B cell (primary cell): ENCODE measurements around the gene JSRP1. TPM values are rescaled to one million over a fixed set of nuclear protein-coding genes. Genes with fewer than 3 reads are reported as not detected.
A peak's percentile ranks its signal among the peaks of the same experiment; 100 is the strongest.

Experiments used
- ATAC-seq: fragments of 200-7000 bp; cut with Tn5 transposase; one replicate; pipeline ENCODE4 v1.10.0; 2021; ENCODE audit warnings: low read depth, mild to moderate bottlenecking, moderate number of reproducible peaks, moderate library complexity
- CTCF ChIA-PET: fragments of 350-600 bp; sonication (Branson Sonifier 250); formaldehyde crosslinking; loops from one replicate; lab custom pipeline; 2021; ENCODE audit warnings: antibody characterized with exemption, inconsistent platforms; lab: Charles Lee
- POLR2A ChIA-PET: fragments of 350-600 bp; sonication (Branson Sonifier 250); formaldehyde crosslinking; loops from one replicate; lab custom pipeline; 2021; ENCODE audit warnings: antibody characterized with exemption; lab: Charles Lee
- DNase-seq: peaks from one replicate; pipeline ENCODE4 v3.0.0; 2013
- H2AFZ ChIP-seq: 2 replicates; pipeline ENCODE4 v1.6.1; 2012; ENCODE audit warnings: mild to moderate bottlenecking, low read depth, low read length; ENCODE audit not compliant: insufficient read depth, poor library complexity, severe bottlenecking
- H3K27ac ChIP-seq, 2 donors: 1 replicate in 1 of 2; 2 replicates in 1 of 2; pipeline ENCODE4 v1.5.1; 2012 to 2013; ENCODE audit warnings: low read length in 2 of 2, mild to moderate bottlenecking in 2 of 2, moderate library complexity in 1 of 2
- H3K27me3 ChIP-seq, 4 experiments: fragments of 200-600 bp in 1 of 4; sonication (generic) in 1 of 4; replicated peaks in 1 of 4; 1 replicate in 2 of 4; 2 replicates in 2 of 4; pipeline versions ENCODE4 v1.6.1 to v1.7.0; 2013 to 2016; ENCODE audit warnings: low read length in 3 of 4, mild to moderate bottlenecking in 2 of 4, mixed read lengths in 1 of 4, moderate library complexity in 1 of 4; ENCODE audit not compliant: insufficient read depth in 4 of 4, control insufficient read depth in 3 of 4; ENCODE audit errors: control extremely low read depth in 1 of 4
- H3K36me3 ChIP-seq, 2 experiments: replicated peaks in 1 of 2; 1 replicate in 1 of 2; 2 replicates in 1 of 2; pipeline versions ENCODE4 v1.6.1 to v1.7.1; 2013; ENCODE audit warnings: low read length in 1 of 2; ENCODE audit not compliant: insufficient read depth in 2 of 2, control insufficient read depth in 1 of 2; ENCODE audit errors: control extremely low read depth in 1 of 2, extremely low read depth in 1 of 2
- H3K4me1 ChIP-seq, 2 donors: fragments of 200-600 bp in 1 of 2; sonication (generic) in 1 of 2; 1 replicate in 1 of 2; 2 replicates in 1 of 2; pipeline versions ENCODE4 v1.5.1 to v1.6.1; 2013 to 2017; ENCODE audit warnings: low read length in 2 of 2; ENCODE audit not compliant: control insufficient read depth in 2 of 2, insufficient read depth in 2 of 2
- H3K4me2 ChIP-seq: replicated peaks from 2 replicates; pipeline ENCODE3; 2012; ENCODE audit warnings: mild to moderate bottlenecking, low read depth, low read length; ENCODE audit not compliant: poor library complexity, severe bottlenecking
- H3K4me3 ChIP-seq, 5 experiments: fragments of 200-600 bp in 1 of 5; sonication (generic) in 1 of 5; 1 replicate in 3 of 5; 2 replicates in 2 of 5; pipeline versions ENCODE4 v1.5.1 to v1.7.0; 2011 to 2016; ENCODE audit warnings: low read length in 4 of 5, mild to moderate bottlenecking in 4 of 5, low read depth in 2 of 5, control low read depth in 1 of 5, moderate library complexity in 1 of 5; ENCODE audit not compliant: insufficient read depth in 1 of 5; ENCODE audit errors: control extremely low read depth in 1 of 5, extremely low read depth in 1 of 5
- H3K79me2 ChIP-seq: fragments of 200-600 bp; sonication (generic); one replicate; pipeline ENCODE4 v1.6.0; 2016; ENCODE audit warnings: low read length; ENCODE audit not compliant: control insufficient read depth, insufficient read depth
- H3K9ac ChIP-seq: fragments of 200-600 bp; sonication (generic); 2 replicates; pipeline ENCODE4 v1.6.1; 2017; ENCODE audit warnings: mild to moderate bottlenecking, low read length, moderate library complexity
- H3K9me3 ChIP-seq, 3 donors: one replicate each; pipeline versions ENCODE4 v1.6.1 to v1.7.1; 2013; ENCODE audit warnings: low read length in 2 of 3; ENCODE audit not compliant: control insufficient read depth in 2 of 3, insufficient read depth in 1 of 3; ENCODE audit errors: control extremely low read depth in 1 of 3
- H4K20me1 ChIP-seq: 2 replicates; pipeline ENCODE4 v1.6.0; 2012; ENCODE audit warnings: mild to moderate bottlenecking, low read length; ENCODE audit not compliant: insufficient read depth, control insufficient read depth, poor library complexity, severe bottlenecking
- H3K27ac Mint-ChIP-seq: one replicate; pipeline ENCODE4 v1.8.0; 2021; ENCODE audit warnings: mixed read lengths
- H3K27me3 Mint-ChIP-seq: one replicate; pipeline ENCODE4 v1.8.0; 2021; ENCODE audit warnings: mixed read lengths
- H3K4me1 Mint-ChIP-seq: one replicate; pipeline ENCODE4 v1.8.0; 2021; ENCODE audit warnings: mixed read lengths
- H3K4me3 Mint-ChIP-seq: one replicate; pipeline ENCODE4 v1.8.0; 2021; ENCODE audit warnings: mixed read lengths
- H3K9me3 Mint-ChIP-seq: one replicate; pipeline ENCODE4 v1.8.0; 2022; ENCODE audit warnings: mixed read lengths; ENCODE audit not compliant: insufficient read depth
- CTCF ChIP-seq: fragments of 200-600 bp; IDR thresholded peaks from one replicate; pipeline ENCODE4 v1.8.0; 2022; ENCODE audit warnings: antibody characterized with exemption, mild to moderate bottlenecking
- EZH2 ChIP-seq: IDR thresholded peaks from 2 replicates; pipeline ENCODE4 v1.6.1; 2012; ENCODE audit warnings: borderline replicate concordance, low read depth, mild to moderate bottlenecking, moderate library complexity, low read length; ENCODE audit not compliant: insufficient read depth, poor library complexity, severe bottlenecking
- WGBS: methylation state at CpG from one replicate; pipeline ENCODE4 v1.1.5; 2013; ENCODE audit warnings: missing lambda C conversion rate; ENCODE audit not compliant: insufficient coverage; 5-methylcytosine and 5-hydroxymethylcytosine counted together
- intact Hi-C: fragments of 100-400 bp; cut with micrococcal nuclease; formaldehyde crosslinking; loops from one replicate; pipeline ENCODE4 v1.10.0; 2022
- polyA plus RNA-seq: library from polyadenylated mRNA; depleted of rRNA; stranded (reverse); fragments of >200 nt; gene quantifications from 2 replicates; pipeline ENCODE4 v1.2.3, GENCODE V29; 2012
- total RNA-seq, 2 donors: library from RNA; stranded (reverse); fragments of 120-200 nt in 1 of 2; gene quantifications; 1 replicate in 1 of 2; 2 replicates in 1 of 2; pipeline versions ENCODE4 v1.2.3 to v1.2.4, GENCODE V29; 2013 to 2022

The JSRP1 gene
- total and polyA plus RNA-seq, 2 donors (not counting 1 experiment from before 2014, with no cell fraction given), result 2.1 to 3.0 TPM

GRCh38 chr19:2275588-2276428, 19.6 kb upstream of the JSRP1 start:
- peaks cover 85% of the 10 kb centered on the region for H3K79me2 ChIP-seq
- no peaks in the 10 kb centered on the region for H3K9me3 ChIP-seq
- peak overlapping the region; percentile 37 for H3K4me2 ChIP-seq
- TF ChIP-seq EZH2, result no peak
- no peak for TF ChIP-seq CTCF
- H3K4me3 Mint-ChIP-seq, result no peak overlapping the region
- H3K36me3 ChIP-seq, result peaks cover 0 to 35% of the 10 kb centered on the region in 2 experiments
- H3K4me3 ChIP-seq, result no peak overlapping the region
- H2AFZ ChIP-seq, result no peak overlapping the region
- ChIA-PET POLR2A (interaction anchor here (0.6 to 10.8 kb wide), 7 partner anchors 13 to 421 kb away, joined by 3 to 134 read pairs (median 4); partner anchors contain the start of gene JSRP1), CTCF (interaction anchor here (0.5 to 7.5 kb wide), 13 partner anchors 9 to 304 kb away, joined by 3 to 66 read pairs (median 18); partner anchors contain the start of gene SF3A2)
- intact Hi-C loops, result loop anchor here (2.0 to 10.0 kb wide), 3 partner anchors 13 to 199 kb away; partner anchors contain the start of gene GADD45B
- H3K27me3 ChIP-seq, result no peaks in the 10 kb centered on the region
- no peak overlapping the region for H3K9ac ChIP-seq
- H3K9me3 Mint-ChIP-seq, result no peaks in the 10 kb centered on the region
- no peak for DNase-seq
- H3K27ac Mint-ChIP-seq, result no peak overlapping the region
- peak overlapping the region; percentile 18 to 41 for H3K27ac ChIP-seq
- H3K4me1 ChIP-seq, result peaks cover 39 to 60% of the 10 kb centered on the region in 2 donors
- no peaks in the 10 kb centered on the region for H3K27me3 Mint-ChIP-seq
- peaks cover 60% of the 10 kb centered on the region for H4K20me1 ChIP-seq
- WGBS, result 97% methylated on average over 74 of the region's 74 CpGs
- H3K4me1 Mint-ChIP-seq, result peaks cover 46% of the 10 kb centered on the region
- ATAC-seq, result no peak
